ENCODE measurements around the gene GDI1. TPM values are rescaled to one million over a fixed set of nuclear protein-coding genes. Genes with fewer than 3 reads are reported as not detected.
A peak's percentile ranks its signal among the peaks of the same experiment; 100 is the strongest.

Gene GDI1
- total and polyA plus RNA-seq, 9 of the 15 experiments (the other 6 are each of a cell fraction or from before 2014, with no cell fraction given) = 0.97 to 82.6 (median 37.5) TPM

DNA sequence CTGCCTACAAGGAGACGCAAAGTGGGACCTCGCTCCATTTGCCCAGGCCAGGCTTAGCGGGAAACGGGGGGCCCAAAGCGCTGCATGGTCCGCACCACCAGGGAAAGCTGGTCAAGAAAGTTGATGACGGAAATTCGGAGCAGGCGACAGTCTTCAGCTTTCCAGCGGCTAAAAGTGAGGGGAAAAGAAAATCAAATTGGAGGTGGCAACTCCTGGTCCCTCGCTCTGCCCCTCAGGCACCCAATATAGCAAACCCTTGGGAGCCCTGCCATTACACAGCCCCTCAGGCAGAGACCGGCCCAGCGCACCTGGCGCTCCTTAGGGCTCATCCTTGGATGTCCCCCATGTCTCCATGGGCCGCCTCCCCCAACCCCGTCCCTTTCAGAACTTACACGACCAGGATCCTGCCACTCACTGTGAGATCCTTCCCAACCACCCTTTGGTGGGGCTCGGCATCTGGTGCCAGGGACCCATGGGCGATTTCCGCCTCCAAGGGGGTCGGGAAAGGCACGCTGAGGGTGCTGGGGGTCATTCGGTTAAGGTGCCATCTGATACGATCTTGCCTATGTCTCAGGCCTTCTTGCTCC is 41.0 kb downstream of the GDI1 start:
- Histone ChIP-seq H3K79me2 (ENCODE audit: control insufficient read depth, insufficient read depth, low read length) (peaks cover 11% of the 10 kb centered on the region), H3K27ac (ENCODE audit: extremely low read depth, low read depth, low read length) (peak overlapping the region; percentile 74), H3K9ac (ENCODE audit: insufficient read depth in 1 of 2, low read depth in 2 of 2, low read length in 2 of 2) (peak overlapping the region; percentile 76 to 89), H3K27me3 (ENCODE audit: control insufficient read depth in 2 of 2, insufficient read depth in 2 of 2, low read length in 2 of 2) (no peaks in the 10 kb centered on the region), H4K20me1 (replicated peaks; ENCODE audit: control insufficient read depth, insufficient read depth, low read length) (no peaks in the 10 kb centered on the region), H3K9me1 (ENCODE audit: control insufficient read depth, insufficient read depth, low read length) (no peaks in the 10 kb centered on the region), H3K4me1 (replicated peaks in 1 of 2; ENCODE audit: control insufficient read depth in 2 of 2, insufficient read depth in 2 of 2, low read length in 2 of 2) (peaks cover 26 to 41% of the 10 kb centered on the region in 2 experiments), H3K9me3 (replicated peaks; ENCODE audit: control insufficient read depth, insufficient read depth, low read depth, low read length) (no peaks in the 10 kb centered on the region), H3K36me3 (ENCODE audit: control insufficient read depth, insufficient read depth, low read length) (peaks cover 3% of the 10 kb centered on the region; the same call in 2 of the 3 replicates), H3K4me2 (ENCODE audit: insufficient read depth, low read length) (peak overlapping the region; percentile 95), H2AFZ (ENCODE audit: low read depth, low read length) (no peak overlapping the region), H3K4me3 (peak overlapping the region; percentile 60)
- 33% methylated on average over 17 of the region's 24 CpGs for whole genome bisulfite sequencing (ENCODE audit: insufficient coverage, low coverage, missing lambda C conversion rate)
- intact Hi-C loops (cut with micrococcal nuclease) = loop anchor here (5.0 kb wide), 1 partner anchor 51 kb away; the partner anchor contains the start of gene ATP6AP1
- no peak for ATAC-seq
- CTCF ChIA-PET (ENCODE audit: low intra/inter-chr PET ratio) = no interaction called here
- in situ Hi-C loops (cut with MboI) = no loop called here
- TF ChIP-seq SIRT6 (IDR thresholded peaks at IDR 0.05; ENCODE audit: low read depth, low read length) (peak; percentile 53), KDM5B (IDR thresholded peaks at IDR 0.05; ENCODE audit: insufficient replicate concordance, low read depth, low read length) (peak; percentile 39), ZBTB2 (IDR thresholded peaks at IDR 0.05) (no peak), KAT8 (IDR thresholded peaks at IDR 0.05; ENCODE audit: low read depth) (no peak), FOXM1 (IDR thresholded peaks at IDR 0.05; ENCODE audit: low read depth) (no peak), FOXM1 (CRISPR knock-in tag; IDR thresholded peaks at IDR 0.05; ENCODE audit: low read depth) (0 out of 2 replicates have a peak, but pooled peaks have one; percentile 6), MCM3 (IDR thresholded peaks at IDR 0.05) (no peak), POLR2G (IDR thresholded peaks at IDR 0.05; ENCODE audit: low read depth, low read length) (no peak), RBBP5 (IDR thresholded peaks at IDR 0.05; ENCODE audit: borderline replicate concordance, insufficient read depth, low read length, poor library complexity, severe bottlenecking) (peak; percentile 31)
- TSS peak; percentile 96 for BruUV-seq (replicated peaks)
- POLR2A ChIA-PET = interaction anchor here (0.7 to 1.6 kb wide), 9 partner anchors 8 to 77 kb away, joined by 3 to 11 read pairs (median 4); no protein-coding TSS in a partner anchor
- FAIRE-seq = no peak
- no peak for DNase-seq (ENCODE audit: extremely low read depth in 1 of 4, low spot score in 3 of 4)
